CD4-positive, alpha-beta T cell treated with Interleukin-15 for 4 hours (primary cell): ENCODE measurements around the gene ANGEL2.
"Not testable (repeated sequence)": the region's sequence is repeated elsewhere in the genome, so short reads cannot be mapped to it uniquely, and the experiment has no call there.

ENCODE experiments used
- DNase-seq: peaks from one replicate; pipeline ENCODE4 v3.0.0-alpha.2; 2020; ENCODE audit warnings: low spot score

ANGEL2 gene

DNA sequence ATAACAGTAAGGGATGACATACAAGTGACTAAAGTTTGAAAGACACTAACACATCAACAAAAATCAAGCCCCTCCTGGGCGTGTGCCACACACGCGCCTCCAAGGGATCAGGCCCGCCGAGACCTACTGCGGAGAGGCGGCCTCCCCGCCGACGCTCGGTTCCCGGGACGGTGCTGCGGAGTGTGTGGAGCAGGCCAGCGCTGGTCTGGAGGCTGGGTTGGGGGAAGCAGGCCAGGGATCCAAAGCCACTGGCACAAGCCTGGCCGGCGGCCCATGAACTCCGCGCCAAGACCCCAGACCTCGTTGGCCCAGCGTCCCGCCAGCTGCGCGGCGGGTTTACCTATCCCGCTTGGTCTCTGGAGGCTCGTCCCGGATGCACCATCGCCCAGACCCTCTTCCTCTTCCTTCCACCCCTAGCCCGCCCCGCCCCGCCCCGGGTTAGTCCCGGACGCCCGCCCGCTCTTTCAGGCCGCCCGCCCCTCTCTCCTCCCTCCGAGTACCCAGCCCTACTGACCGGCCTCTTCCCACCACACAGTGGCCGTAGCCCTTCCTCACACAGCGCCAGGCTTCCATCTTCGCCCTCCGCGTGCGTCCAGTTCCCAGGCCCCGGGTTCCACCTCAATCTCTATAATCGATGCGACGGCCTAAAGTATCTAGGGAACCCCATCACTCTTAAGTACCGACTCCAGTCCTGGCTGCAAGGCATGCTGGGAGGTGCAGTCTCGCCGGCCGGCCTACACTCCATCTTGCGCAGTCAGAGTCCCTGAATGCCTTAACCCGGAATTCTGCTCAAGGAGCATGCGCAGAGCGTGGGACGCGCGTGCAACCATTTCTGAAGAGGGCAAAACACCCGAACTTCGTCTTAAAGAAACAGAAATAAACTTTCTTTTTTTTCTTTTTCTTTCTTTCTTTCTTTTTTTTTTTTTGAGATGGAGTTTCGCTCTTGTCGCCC, at the start of gene ANGEL2:
TSS of gene ANGEL2 (minus strand) at position 769 of the 952 bp plus-strand sequence. CDS start at position 573, 196 bp downstream.
- peak; percentile 97 for DNase-seq

DNA sequence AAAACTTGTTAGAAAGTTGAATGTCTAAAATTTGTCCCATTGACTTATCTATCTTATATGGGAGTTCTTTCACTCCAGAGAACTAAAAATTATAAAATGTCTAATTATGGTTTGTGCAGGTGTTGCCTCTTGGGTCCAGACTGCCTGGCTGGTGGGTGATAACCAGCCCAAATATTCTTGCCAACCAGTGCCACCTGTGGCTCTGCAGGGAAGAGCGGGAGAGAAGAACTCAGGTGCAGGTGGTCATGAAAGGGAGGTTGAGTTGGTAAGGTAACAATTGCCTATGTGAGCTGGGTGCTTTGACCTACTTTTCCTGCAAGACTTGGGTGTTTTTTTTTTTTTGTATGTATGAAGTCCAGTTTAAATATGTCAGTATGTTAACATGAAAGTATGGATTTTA, 45.6 kb upstream of the ANGEL2 start:
- DNase-seq = no peak

DNA sequence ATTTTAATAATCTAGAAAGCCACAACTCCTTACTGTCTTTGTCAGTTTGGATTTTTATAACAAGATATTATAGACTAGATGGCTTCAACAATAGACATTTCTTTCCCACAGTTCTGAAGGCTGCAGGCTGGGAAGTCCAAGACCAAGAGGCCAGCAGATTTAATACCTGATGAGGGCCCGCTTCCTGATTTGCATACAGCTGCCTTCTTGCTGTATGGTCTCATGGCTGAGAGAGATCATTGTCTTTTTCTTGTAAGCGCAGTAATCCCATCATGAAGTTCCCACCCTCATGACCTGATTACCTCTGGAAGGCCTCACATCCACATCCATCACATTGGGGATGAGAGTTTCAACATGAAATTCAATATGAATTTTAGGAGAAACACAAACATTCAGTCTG, 45.2 kb upstream of the ANGEL2 start:
- no peak for DNase-seq

DNA sequence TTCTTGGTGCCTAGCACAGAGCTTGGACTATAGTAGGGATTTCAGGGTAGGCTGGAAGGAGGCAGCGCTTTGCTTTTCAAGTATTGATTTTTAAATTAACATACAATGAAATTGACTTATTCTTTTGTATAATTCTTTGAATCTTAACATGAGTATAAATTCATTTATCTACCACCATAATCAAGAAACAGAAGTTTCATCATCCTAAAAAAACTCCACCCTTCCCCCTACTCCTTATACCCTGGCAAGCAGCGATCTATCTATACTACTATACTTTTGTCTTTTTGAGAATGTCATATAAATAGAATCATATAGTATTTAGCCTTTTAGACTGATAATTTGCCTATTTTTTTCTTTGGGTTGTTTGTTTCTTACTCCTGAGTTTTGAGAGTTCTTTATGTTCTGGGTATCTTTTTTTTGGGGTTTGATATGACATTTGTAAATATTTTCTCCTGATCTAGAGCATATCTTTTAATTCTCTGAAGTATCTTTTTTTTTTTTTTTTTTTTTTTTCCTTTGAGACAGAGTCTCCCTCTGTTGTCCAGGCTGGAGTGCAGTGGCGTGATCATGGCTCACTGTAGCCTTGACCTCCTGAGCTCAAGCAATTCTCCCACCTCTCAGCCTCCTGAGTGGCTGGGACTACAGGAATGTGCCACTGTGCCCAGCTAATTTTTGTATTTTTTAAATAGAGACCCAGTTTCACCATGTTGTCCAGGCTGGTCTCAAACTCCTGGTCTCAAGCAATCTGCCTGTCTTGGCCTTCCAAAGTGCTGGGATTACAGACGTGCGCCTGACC, 41.8 kb upstream of the ANGEL2 start:
- no peak for DNase-seq

GRCh38 chr1:213055767-213056166, 40.1 kb upstream of the ANGEL2 start:
- no peak for DNase-seq

DNA sequence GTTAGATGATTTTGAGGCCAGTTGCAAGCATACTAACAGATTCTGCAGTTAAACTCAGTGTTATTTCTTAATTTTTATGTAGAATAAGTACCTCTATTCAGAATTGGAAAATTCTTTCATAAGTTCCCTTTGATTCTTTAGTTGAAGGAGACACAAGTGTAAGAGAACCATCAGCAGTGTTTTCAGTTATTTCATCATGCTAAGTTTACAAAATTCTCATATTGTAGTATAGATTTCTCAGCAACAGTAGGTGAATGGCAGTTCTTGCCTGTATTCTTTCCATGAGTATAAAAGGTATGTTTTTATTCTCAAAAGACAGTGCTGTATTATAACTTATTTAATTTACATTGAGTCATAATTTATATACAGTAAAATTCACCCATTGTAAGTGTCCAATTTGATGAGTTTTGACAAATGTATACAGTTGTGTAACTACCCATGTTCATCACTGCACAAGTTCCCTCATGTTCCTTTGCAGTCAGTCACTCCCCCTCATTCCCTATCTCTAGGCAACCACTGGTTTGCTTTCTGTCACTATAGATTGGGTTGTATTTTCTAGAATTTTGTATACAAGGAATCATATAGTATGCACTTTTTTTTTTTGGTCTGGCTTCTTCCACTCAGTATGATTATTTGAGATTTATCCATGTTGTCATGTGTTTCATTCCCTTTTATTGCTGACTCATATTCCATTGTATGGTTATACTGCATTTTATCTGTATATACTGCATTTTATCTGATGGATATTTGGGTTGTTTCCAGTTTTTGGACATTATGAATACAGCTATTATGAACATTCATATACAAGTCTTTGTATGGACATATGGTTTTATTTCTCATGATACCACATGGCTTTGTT, 39.3 kb upstream of the ANGEL2 start:
- no peak for DNase-seq

DNA sequence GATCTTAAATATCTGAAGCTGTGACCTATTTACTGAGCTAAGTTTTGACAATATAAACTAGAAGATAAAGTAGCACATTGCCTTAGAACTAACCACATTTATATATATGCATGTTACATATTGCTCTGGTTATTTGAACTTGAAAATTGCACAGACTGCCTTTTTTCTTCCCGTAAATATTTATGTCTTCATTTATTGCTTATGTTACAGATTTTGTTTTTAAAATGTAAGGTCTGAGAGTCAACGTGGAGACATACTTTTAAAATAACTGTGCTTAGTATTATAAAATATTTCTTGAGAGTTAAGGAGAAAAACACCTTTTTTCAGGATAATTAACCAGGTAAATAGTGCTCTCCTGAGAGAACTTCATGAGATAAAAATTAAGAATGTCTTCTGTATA, 38.5 kb upstream of the ANGEL2 start:
- no peak for DNase-seq

DNA sequence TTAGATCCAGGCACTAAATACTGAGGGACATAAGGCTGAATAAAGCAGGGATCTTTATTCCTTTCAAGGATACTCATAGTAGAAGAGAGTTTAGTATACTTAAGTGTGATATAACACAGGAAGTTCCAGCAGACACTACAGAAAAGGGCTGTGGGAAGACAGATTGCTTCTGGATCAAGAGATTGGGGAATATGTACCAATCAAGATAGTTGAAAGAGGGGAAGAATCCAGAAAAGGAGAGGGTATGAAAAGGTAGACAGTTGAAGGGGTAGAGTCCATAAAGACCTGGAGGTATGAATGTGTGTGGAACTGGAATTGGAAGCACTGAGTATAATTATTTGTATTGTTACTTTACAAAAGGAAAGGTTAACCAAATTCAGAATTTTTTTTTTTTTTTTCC, 37.8 kb upstream of the ANGEL2 start:
- DNase-seq = no peak

DNA sequence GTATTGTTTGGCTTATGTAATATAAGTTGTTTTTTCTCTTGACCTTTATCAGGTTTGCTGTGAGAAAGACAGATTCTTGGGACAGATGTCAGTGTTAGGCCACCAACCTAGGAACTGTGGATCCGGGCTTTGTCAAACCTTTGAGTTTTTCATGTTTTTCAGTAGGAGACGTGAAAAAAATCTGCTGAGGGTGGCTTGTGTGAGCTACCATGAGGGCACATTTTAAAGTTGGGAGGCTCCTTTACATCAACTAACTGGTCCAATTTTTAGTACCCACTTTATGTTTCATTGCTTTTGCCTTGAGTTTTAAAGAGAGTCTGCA, 36.2 kb upstream of the ANGEL2 start:
- DNase-seq = no peak

DNA sequence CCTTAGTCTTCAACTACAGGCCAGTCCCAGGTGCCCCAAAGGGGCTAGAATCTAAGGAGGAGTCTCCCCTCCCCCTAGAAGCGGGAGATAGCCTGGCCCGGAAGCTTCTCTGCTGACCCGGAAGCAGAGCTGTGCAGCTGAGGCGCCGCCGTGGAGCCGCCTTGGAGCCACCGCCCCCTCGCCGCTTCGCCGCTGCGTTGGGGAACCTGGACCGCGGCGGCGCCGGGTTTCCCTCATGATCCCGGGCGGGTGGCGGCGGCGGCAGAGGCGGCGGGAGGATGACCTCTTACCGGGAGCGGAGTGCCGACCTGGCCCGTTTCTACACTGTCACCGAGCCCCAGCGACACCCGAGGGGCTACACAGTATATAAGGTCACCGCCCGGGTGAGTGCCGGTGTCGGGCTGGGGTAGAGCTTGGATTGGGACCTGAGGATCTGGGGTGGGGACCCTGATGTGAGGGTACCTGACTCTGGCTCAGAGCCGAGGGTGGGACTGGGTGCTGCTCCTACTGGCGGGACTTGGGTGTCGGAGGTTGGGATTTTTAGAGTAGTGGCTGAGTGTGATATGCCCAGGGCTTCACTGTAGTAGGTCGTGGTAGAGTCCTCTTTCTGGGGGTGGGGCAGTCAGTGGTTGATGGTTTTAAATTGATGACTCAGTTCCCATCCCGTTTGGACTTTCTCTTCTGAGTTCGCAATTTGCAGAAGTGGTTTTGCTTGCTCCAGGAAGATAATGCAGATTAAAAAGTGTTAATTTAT, 35.6 kb upstream of the ANGEL2 start, which contains the start of gene RPS6KC1:
TSS of gene RPS6KC1 (plus strand) at position 115 of the 754 bp plus-strand sequence. CDS start at position 279, 164 bp downstream.
- DNase-seq = peak; percentile 81

DNA sequence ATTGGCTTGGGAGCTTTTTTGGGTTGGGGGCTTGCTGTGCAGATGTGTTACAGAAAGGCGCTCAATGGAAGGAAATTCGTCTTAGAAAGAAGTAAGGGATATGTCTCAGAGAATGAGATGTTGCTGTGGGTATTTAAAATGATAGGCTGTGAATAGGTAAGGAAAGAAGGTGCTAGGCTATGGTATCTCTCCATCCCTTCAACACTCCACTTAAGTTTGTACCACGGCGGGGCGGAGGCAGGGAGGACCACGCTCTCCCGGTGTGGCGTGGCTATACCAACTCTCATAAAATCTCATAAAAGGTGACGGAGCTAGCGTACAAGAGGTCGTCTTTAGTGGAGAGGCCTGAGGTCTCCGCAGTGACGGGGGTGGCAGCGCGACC, 35.1 kb upstream of the ANGEL2 start:
- no peak for DNase-seq

DNA sequence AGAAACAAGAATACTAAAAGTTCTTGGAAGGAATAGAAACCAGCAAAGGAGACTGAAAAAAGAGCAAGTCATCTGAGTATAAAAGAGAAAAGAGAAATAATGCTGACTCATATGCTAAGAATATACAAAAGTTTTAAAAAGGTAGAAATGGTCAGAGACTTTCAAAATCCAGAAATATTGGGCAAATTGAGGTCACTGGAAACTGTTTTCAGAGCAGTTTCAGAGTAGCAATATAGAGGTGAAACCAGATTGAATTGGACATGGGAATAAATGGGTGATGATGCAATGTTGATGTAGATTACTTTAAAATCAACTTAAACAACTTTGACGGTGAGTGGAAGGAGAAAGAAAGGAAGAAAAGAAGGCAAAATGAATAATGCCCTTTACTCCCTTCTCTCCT, 33.6 kb upstream of the ANGEL2 start:
- no peak for DNase-seq

GRCh38 chr1:213045321-213046226, 29.9 kb upstream of the ANGEL2 start:
- not testable (repeated sequence) for DNase-seq

GRCh38 chr1:213041443-213041842, 25.8 kb upstream of the ANGEL2 start:
- DNase-seq = no peak

- DNase-seq = no peak
Measured at GRCh38 chr1:213035573-213035972, 19.9 kb upstream of the ANGEL2 start.

- no peak for DNase-seq
Measured at GRCh38 chr1:213034713-213035112, 19.0 kb upstream of the ANGEL2 start.

- no peak for DNase-seq
Measured at GRCh38 chr1:213032651-213033050, 17.0 kb upstream of the ANGEL2 start.

DNA sequence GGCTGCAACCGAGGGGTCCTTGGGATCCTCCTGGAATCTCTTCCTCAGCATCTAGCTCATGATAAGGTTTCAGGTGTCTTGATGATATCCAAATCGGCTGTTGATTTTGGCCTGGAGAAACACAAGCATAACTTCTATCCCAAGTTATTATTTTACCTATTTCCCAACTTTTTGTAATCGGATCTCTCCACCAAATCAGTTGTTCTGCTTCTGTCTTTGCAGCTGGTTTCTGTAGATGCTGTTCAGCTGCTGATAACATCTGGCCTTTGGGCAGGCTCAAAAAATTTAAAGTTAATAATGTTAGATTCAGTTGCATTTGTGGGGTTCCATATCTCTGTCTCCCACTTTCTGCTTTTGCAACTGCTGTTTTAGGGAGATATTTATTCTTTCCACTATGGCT, 11.4 kb upstream of the ANGEL2 start:
- not testable (repeated sequence) for DNase-seq

GRCh38 chr1:213020016-213020415, 4.3 kb upstream of the ANGEL2 start:
- no peak for DNase-seq

GRCh38 chr1:213019450-213019849, 3.8 kb upstream of the ANGEL2 start:
- no peak for DNase-seq
